Vagina (tissue), 2 donors: Measurements from ENCODE around the gene MYO3B.
"Not testable (repeated sequence)": the region's sequence is repeated elsewhere in the genome, so short reads cannot be mapped to it uniquely, and the experiment has no call there.

Experiments
- POLR2A ChIP-seq, 2 donors: fragments of 450-650 bp; IDR thresholded peaks; one replicate each; pipeline ENCODE4 v1.6.1; 2017; ENCODE audit warnings: antibody characterized with exemption in 2 of 2, mild to moderate bottlenecking in 2 of 2, moderate library complexity in 2 of 2
- TF ChIP-seq, protein P1 (sequence below), 3 experiments: fragments of 450-650 bp in 2 of 3; fragments of 200-600 bp in 1 of 3; sonication (generic) in 1 of 3; IDR thresholded peaks; one replicate each; pipeline ENCODE4 v1.5.1; 2017 to 2019; ENCODE audit warnings: antibody characterized with exemption in 3 of 3, mild to moderate bottlenecking in 2 of 3, moderate library complexity in 2 of 3

DNA sequence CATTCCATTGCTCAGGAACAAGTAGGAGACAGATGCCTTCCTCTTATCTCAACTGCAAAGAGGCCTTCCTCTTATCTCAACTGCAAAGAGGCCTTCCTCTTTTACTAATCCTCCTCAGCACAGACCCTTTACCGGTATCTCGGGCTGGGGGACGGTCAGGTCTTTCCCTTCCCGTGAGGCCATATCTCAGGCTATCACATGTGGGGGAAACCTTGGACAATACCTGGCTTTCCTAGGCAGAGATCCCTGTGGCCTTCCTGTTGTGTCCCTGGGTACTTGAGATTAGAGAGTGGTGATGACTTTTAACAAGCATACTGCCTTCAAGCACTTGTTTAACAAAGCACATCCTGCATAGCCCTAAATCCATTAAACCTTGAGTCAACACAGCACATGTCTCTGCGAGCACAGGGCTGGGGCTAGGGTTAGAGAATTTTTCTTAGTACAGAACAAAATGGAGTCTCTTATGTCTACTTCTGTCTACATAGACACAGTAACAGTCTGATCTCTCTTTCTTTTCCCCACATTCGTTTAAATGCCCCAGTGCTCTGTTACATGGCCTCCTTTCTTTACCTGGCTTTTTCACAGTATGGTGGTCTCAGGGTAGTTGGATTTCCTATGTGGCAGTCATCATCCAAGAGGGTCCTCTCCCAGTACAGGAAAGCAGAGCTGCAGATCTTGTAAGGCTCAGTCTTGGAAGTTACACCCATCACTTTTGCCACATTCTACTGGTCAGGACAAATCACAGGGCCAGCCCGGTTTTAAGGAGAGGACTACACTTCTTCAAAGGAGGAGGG lies 86.0 kb downstream of the MYO3B start:
- TF ChIP-seq, protein P1, sequence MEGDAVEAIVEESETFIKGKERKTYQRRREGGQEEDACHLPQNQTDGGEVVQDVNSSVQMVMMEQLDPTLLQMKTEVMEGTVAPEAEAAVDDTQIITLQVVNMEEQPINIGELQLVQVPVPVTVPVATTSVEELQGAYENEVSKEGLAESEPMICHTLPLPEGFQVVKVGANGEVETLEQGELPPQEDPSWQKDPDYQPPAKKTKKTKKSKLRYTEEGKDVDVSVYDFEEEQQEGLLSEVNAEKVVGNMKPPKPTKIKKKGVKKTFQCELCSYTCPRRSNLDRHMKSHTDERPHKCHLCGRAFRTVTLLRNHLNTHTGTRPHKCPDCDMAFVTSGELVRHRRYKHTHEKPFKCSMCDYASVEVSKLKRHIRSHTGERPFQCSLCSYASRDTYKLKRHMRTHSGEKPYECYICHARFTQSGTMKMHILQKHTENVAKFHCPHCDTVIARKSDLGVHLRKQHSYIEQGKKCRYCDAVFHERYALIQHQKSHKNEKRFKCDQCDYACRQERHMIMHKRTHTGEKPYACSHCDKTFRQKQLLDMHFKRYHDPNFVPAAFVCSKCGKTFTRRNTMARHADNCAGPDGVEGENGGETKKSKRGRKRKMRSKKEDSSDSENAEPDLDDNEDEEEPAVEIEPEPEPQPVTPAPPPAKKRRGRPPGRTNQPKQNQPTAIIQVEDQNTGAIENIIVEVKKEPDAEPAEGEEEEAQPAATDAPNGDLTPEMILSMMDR (IDR thresholded peaks at IDR 0.05), result not testable (repeated sequence)
- not testable (repeated sequence) for TF ChIP-seq POLR2A (IDR thresholded peaks at IDR 0.05)
